GM12873 (cell line): ENCODE results near the gene PHOX2A.

Experiments
- CTCF ChIP-seq: IDR thresholded peaks from 2 replicates; pipeline ENCODE4 v1.5.1; 2012; ENCODE audit warnings: low read depth, mild to moderate bottlenecking, moderate library complexity, low read length, control low read depth; ENCODE audit not compliant: insufficient read depth; ENCODE audit errors: missing control alignments

The PHOX2A gene

GRCh38 chr11:72237112-72237931 is 6.7 kb downstream of the PHOX2A start:
- TF ChIP-seq CTCF = no peak

DNA sequence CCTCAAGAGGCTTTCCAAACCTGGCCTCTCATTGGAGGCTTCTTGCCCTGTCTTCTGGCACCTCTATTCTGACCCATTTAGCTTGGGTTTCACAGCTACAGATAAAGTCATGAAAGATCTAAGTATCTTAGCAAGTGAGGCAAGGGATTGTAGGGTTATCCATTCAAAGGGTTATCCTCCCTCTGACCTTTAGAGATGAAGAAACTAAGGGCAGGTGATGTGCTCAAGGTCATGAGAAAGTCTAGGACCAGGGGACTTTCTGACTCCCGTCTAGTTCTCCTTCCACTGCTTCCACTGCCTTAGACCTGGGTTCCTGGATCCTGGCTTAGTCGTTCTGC is 7.2 kb downstream of the PHOX2A start:
- TF ChIP-seq CTCF = no peak

- TF ChIP-seq CTCF = no peak
Measured at GRCh38 chr11:72236083-72236697, 7.8 kb downstream of the PHOX2A start.

DNA sequence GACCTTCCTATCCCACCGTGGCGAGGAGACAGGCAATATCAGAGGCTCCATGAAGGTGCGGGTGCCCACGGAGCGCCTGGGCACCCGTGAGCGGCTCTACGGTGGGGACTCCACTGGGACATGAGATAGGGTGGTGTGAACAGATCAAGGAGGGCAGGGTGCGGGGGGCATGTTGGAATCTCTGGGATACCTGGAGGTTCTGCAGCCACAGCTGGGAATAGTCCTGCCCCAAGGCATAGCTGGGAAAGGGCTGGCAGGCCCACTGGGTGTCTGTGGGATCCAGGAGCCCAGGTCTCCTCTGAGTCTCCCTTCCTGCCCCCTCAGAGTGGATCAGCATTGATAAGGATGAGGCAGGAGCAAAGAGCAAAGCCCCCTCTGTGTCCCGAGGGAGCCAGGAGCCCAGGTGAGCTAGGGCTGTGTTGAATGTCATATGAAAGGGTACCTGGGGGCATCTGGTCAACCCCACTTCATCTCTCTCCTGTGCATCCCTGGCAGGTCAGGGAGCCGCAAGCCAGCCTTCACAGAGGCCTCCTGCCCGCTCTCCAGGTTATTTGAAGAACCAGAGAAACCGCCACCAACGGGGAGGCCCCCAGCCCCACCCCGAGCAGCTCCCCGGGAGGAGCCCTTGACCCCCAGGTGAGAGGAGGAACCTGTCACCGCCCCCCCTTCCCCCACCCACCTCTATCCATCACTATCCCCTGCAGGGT is 8.5 kb downstream of the PHOX2A start:
- TF ChIP-seq CTCF = no peak

DNA sequence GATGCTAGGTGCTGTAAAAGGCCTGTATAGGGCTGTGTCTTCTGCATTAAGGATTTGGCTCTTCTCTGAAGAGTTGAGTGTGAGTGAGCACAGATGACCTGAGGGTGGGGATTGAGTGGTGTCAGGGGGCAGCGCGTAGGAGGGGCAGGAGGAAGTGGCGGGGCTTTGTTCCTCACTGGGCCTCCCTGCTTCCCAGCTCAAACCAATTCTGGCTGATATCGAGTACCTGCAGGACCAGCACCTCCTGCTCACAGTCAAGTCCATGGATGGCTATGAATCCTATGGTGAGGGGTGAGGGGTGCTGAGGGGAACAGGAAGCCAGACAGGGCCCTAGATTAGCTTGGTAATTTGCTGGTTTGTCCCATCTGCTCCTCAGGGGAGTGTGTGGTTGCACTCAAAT is 9.1 kb downstream of the PHOX2A start:
- TF ChIP-seq CTCF = no peak

DNA sequence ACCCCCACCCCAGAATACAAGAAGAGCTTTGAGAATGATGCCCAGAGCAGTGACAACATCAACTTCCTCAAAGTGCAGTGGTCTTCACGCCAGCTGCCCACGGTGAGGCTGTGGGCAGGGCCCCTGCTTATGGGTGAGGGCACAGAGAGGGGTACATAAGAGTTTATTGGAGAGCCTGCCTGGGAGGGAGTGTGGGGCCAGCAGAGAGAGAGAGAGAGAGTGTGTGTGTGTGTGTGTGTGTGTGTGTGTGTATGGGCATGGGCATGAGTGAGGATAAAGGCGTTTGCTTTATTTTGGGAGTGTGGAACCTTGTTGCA is 9.5 kb downstream of the PHOX2A start:
- no peak for TF ChIP-seq CTCF

DNA sequence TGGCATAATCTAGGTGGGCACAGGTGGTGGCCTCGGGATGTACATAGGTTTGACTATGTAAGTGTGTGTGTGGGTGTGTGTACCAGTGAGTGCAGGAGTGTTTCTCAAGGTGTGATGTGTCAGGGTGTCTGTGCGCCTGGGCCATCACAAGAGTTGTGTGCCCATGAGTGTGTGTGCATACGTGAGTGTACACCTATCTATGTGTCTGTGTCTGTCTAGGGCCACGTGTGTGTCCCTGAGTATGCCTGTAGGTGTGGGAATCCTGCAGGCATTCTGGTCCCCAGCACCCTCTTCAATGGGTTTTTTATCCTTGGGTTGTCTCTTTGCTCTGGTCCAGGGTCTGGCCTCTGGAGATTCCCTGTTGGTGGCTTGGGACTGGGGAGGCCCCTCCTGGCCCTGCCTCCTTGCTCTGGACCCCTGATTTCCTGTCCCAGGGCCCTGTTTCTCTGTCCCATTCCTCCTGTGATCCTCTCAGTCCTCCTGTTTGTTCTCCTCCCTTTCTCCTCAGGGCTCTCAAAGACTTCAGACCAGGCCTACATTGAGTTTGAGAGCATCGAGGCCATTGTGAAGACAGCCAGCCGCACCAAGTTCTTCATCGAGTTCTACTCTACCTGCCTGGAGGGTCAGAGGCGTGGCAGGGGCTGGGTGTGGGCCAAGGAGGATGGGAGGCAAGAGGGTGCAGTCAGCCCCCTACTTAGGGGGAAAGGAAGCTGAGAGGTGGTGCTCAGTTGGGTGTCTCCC is 10.0 kb downstream of the PHOX2A start:
- TF ChIP-seq CTCF = no peak
